Myocyte (in vitro differentiated cells): ENCODE measurements around the gene ATP8A1. TPM values are rescaled to one million over a fixed set of nuclear protein-coding genes. Genes with fewer than 3 reads are reported as not detected.

Source experiments
- DNase-seq: peaks from one replicate; pipeline ENCODE4 v3.0.0-alpha.2; 2012; ENCODE audit warnings: low read depth
- total RNA-seq: library from RNA; depleted of rRNA; stranded (reverse); fragments of >200 nt; gene quantifications from 2 replicates; pipeline ENCODE4 v1.2.3, GENCODE V29; 2014

Gene ATP8A1
- total RNA-seq, 1 donor from 2014 or later: 1.4 TPM

DNA sequence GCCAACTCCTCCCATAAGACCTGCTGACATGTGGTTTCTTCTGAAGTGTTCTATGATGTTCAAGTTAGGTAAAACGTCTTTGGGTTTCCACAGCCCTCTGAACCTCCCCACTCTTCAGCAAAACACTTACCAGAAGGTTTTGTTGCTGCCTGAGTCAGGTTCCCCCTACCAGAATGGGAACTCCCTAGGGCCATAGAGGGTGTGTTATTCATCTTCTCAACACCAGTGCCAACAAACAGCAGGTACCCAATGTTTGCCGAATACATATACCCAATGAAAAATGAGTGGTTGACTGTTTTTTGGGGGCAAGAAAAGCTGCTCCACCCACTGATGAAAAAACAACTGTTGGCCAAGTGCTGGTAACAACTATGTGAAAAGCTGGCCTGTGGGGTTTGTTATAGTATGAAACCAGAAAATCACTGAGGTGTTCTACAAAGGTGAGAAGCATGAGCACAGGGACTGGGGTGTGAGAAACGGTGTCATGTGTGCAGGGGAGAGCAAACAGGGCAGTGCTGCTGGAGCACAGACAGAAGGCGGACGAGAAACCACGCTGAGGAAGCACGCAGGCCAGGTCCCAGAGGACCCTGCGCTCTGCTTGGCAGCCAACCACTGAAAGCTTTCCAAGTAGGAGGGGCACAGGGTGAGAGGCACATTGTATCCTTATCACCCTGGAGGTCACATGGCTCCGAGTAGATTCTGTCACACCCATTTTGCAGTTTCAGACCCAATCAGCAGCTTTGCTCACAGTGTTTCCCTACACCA lies 28.8 kb downstream of the ATP8A1 start:
- no peak for DNase-seq

DNA sequence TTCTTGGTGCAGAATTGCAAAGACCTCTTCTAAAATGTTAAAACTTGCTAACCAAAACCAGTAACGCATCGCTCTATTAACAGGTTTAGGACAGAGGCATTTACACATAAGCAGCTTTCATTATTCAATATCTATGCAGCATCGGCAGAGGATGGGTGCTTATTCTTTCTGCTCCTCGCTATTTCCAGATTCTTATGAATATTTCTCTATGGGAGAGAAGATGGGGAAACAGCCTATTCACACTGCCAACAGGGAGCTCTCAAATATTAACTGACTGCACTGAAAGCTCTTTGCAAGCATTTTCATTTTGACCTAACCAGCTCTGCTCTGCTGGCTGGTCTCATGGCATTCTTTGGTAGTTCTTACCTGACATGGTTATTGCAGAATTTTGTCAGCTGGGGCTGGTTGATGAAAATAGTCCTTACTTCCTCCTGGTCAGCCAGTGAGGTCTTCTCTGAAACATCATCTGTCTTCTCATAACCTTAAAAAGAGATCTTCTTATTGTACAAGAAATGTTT lies 30.2 kb downstream of the ATP8A1 start:
- DNase-seq: no peak

DNA sequence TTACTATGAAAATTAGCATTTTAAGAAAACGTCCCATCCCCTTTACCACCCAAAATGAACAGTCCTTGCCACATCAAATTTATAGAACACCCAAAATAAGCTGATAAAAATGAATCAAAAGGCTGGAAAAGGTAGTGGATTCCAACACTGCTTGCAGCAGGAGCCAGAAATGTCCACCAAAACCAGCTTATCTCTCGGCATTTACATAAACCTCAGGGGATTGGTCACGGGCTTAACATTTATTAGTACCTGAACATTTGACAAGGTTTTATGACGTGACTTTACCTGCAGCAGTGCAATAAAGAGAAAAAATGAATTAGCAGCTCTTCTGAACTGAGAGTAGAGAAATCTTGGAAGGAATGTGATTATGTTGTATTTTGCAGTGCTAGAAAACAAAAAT lies 31.6 kb downstream of the ATP8A1 start:
- DNase-seq: no peak

DNA sequence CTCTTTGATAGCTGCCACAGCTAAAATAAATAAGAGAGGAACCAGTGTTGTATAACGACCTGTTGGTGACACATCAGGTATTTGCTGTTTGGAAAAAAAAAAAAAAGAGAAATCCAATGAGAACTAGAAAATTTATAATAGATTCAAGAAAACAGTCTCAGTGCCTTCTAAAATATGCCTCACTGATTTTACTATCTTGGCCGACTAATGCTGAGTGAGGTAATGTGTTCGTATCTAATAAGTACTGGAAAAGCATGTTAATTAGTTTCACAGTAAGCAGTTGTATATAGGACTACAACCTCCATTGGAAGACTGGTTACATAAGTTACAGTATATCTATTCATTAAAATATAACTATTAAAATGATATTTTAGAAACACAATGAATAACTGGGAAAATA lies 32.4 kb downstream of the ATP8A1 start:
- no peak for DNase-seq

DNA sequence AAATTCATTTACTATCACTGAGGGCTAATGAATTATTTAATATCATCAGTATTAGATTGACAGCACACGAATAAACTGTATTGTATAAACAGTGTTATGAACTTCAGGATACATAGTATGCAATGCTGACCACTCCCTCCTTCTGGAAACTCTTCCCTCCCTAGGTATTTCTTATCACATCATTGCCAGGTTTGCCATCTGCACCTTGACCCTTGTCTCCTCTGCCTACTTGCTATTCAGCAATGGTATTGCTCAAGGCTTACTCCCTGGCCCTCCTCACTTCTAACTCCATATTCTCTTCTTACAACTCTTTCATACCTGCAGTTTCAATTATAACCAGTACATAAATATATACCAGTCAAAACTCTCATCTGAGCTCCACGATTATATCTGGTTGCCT lies 38.9 kb downstream of the ATP8A1 start:
- no peak for DNase-seq

DNA sequence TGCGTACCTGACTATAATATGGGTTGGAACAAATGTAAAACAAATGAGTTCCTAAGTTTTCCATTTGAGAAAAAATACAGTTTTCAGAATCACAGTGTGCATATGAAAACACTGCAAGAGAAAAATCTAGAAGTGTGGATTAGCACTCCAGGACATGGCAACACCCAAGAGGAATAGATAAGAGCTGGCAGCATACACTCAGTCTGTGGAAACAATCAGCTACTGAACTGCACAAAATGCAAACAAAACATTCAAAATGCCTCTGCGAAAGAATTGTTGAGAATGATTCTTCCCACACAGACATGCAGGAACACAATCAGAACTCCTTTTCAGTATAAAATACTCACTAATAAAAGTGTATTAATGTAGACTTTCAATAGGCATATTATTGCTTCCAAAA lies 39.9 kb downstream of the ATP8A1 start:
- no peak for DNase-seq

DNA sequence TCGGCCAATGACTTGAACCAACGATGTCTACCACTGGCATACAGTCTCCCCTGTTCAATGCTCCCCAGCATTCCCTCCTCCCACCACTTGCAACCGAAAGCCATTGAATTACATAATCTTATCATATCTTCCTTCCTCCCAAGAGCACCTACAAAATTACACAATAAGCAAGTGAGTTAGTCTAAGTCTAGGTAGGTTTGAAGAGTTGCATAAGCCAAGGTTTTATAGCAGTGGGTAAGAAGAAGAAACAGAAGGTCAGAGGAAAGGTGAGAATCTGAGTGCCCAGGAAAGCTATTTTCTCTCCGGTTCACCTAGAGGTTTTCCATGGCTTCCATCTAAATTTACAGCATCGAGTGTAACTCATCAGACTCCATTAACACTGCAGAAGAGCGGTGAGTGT lies 40.3 kb downstream of the ATP8A1 start:
- DNase-seq: no peak

DNA sequence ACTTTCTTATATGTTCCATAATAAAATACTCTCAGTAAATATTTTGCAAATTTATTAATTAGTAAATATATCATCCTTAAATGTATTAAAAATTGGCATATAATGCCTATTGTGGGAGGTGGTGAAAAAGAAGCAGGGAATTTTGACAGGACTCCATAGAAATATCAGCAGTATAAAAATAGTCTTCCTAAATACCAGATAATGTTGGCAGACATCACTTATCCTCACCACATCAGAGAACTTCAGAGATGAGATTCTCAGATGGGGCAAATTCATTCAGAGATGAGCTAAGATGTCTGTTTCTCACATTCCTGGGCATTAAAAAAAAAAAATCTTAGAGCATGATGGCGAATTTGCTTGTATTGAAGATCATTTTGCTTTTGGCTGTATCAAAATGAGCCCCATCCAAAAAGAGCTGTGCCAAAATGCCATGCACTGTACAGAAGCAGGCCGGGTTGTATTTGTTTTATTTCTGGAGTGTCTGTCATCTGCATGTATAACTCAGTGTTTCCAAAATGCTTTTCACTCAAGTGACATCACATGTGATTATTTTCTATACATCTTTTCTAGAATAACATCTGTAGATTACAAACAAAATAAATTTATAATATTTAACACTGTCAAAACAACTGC lies 41.7 kb downstream of the ATP8A1 start:
- no peak for DNase-seq

DNA sequence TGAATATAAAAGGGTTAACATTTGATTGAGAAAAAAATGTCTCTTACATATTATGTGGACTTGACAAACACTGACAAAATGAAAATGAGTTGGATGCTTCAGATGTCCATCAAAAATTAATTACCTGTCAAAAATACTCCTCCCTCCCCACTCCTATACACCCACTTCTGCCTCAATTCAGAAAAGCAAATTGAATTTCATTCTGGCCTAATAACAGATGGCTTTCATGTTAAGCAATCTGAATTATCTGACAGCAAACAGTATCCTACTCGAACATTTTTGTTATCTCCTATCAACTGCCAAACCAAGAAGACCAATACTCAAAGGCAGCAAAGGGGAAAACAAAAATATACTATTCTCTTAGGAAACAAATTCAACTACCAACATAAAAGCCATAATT lies 44.0 kb downstream of the ATP8A1 start:
- DNase-seq: no peak

DNA sequence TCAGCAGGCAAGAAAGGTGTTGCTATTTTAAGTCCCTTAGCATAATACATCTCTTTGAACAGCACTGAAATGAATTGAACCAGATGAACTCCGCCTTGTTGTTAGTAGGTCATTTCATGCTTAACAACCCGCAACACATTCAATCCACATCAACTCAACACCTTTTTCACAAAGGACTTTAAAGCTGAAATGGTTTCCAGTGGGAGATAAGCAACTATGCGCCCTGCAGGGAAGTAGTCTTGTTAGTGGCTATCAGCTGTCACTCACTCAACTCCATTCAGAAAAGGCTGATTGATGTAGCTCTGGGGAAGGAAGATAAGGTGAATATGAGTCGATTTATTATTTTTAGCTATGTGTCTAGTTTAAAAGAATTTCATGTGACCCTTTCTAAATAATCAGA lies 46.0 kb downstream of the ATP8A1 start:
- no peak for DNase-seq

DNA sequence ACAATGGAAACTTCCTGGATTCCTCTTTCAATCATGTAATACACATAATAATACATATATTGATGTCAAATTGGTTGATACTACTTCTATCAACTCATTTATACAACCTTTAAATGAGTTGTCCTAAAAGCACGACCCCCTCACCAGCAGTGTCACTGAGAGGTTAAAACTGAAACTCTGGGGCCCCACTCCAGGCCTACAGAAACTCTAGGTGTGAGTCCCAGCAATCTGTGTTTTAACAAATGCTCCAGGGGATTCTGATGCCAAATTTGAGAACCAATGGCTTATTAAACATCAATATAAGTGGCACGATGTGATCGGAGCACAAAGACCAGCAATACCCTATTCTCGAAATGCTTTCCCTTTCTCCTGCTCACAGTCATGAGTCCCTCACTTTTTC lies 47.9 kb downstream of the ATP8A1 start:
- no peak for DNase-seq

DNA sequence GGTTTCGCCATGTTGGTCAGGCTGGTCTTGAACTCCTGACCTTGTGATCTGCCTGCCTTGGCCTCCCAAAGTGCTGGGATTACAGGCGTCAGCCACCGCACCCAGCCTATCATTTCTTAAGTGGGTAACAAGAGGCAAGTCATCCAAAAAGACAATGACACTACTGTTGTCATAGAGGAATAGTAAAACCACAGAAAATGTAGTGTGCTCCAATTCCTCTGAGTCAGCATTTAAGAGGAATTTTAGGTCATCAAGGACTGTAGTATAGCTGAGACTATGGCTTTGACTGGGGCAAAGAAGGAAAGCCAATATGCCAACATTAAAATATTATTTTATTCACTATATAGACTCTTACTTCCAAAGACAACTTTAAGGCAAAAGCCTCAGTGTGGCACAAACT lies 48.4 kb downstream of the ATP8A1 start:
- DNase-seq: no peak

DNA sequence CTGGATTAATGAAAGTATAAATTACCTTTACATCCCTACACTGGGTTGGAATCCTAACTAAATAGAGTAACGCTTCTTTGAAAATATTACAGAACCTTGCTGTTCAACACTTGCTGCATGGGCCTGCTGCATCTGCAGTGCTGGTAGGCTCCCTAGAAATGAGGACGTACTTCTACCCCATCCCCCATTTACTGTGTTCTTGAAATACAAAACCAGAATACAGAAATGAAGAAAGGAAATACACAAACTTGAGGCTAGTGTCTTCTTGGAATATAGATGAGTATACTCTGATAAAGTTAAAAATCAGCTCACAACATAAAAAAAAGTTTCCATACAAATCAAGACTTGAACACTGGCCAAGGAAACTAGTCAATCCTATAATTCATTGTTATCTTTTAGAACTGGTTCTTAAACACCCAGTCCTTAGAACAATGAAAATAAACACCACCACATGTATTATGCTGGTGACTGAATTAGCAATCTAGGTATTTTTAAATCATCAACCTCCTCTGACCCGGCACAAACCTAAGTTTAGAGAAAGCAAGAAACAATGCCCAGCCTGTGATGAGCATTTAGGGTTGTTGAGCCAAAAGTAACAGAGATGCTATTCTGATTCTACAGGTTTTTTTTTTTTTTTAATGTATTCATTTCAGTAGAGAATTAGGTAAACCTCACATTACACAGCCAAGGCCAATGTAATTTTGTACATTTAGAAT lies 49.7 kb downstream of the ATP8A1 start:
- DNase-seq: no peak

DNA sequence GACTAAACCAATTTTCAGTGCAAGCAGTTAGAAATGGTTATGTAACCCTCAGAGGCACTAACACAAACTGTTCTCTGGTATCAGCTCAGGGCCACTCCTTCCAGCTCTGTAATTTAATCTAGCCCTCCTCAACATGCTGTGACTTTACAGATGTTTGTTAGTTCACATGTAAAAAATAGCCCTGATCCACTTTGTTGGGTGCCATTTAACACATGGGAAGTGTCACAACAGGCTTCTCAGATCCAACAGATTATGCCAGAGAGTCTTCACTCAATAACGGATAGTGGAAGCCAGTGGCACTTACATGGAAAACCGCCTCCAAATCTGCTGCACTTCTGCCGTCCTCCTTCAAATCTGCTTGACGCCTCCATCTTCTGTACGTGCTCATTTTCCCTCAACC lies 51.6 kb downstream of the ATP8A1 start:
- no peak for DNase-seq

DNA sequence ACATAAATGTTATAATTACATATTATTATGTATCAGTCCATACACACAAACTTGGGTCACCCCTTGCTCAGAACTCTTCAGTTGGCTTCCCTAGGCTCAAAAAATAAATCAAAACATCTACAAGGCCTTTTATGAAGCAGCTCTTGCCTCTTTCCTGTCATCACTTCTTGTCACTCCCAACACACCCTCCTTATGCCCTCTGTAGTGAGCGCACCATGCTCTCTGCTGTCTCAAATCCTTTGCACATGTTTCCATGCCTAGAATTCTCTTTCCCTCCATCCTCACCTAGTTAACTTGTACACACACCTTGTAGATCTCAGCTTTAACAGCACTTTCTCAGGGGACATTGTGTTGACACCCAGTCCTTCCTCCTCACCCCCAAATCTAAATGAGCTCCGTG lies 53.0 kb downstream of the ATP8A1 start:
- no peak for DNase-seq

DNA sequence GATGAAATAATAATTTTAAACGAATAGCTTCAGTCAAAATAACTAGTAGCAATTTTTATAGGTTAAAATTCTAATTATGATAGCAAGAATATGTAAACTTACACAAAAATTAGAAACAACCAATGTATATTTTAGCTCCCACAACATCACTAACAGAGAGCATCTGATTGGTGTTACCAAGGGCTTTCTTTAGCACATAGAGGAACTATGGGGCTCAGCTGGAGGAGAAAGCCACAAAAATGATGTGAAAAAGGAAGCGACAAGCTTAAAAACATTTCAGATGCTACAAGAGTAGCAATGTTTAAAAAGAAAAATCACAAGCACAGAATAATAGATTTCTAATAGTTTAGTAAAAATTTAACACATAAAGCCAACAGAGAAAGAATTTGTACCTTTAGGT lies 56.3 kb downstream of the ATP8A1 start:
- DNase-seq: no peak

DNA sequence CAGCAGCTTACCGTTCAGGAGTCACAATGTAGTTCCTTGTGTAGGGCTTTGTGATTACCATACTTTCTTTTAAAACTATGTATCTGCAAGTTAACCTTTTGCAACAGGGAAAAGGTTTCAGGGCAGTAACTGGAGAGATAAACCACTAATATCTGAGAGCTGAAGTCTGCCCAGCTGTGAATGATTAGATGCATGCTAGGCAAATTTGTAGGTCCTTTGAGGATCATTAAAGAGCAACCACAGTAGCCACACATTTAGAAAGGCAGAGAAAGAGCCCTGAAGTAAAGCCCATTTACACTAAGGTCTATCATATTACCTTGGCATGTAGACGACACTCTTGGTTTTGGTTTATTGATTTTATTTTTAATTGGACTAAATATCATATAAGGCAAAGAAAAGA lies 60.0 kb downstream of the ATP8A1 start:
- no peak for DNase-seq

DNA sequence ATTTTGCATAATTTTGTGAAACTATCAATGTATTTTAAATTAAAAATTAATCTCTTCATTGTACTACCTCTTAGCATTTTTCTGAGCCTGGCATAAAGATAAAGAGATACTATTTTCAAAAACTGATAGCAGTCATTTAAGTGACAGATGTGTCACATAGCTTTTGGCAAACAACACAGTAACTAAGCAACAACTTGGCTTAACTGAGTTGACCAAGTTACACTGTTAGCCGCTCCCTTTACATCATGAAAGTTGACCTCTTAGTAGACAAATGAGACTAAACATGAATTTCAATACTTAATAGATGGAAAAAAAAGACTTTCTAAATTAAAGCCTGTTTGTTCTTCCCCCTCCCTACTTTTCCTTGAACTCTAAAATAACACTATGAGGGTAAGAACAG lies 62.0 kb downstream of the ATP8A1 start:
- DNase-seq: no peak

DNA sequence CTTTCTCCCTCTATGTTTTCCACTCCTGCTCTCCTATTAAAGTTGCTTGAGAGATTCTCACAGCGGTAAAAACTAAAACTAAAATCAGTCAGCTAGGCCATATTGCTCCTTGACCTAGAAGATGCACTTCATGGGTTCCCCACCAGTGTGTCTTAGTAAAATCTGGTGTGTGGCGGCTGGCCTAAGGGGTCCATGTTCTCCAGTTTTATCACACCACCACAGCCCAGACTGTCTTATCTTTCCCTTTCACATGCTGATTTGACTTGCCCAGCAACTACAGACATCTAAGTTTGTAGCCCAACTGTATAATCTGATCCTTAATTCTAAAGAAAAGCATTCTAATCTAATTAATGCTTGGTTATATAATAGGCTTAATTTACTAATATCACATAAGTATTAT lies 68.0 kb downstream of the ATP8A1 start:
- no peak for DNase-seq

DNA sequence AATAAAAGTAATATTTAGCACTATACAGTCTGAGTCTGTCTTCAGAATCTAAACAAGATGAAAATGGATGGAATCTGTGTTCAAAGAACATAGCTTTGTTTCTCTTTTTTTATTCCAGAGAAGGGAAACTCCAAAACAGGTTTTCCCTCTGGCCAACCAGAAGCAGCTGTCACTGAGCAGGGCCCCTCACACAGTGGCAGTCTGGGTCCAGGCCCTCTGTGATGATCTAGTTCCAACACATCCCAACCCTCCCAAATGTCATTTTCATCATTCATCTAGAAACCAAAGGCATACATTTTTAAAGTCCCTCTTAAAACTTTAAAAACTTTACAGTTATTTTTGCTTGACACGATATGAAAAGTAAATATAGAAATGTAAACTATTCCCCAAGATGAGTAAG lies 70.1 kb downstream of the ATP8A1 start:
- no peak for DNase-seq

DNA sequence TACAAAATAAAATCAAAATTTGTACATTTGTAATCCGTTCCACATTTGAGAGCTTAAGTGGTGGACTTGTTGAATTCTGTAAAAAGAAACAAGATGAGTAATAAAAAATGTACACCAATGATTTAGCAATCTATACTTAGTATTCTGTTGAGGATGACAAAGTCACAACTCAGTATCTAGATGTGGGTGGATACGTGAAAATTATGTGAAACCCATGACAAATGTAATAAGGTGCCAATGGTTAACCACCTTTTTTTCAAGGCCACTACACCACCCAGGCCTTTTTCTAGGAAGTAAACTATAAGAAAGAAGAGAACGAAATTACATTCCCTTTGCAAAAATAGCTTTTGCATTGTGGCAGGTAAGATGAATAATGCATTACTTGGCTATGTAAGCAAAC lies 77.0 kb downstream of the ATP8A1 start:
- no peak for DNase-seq

DNA sequence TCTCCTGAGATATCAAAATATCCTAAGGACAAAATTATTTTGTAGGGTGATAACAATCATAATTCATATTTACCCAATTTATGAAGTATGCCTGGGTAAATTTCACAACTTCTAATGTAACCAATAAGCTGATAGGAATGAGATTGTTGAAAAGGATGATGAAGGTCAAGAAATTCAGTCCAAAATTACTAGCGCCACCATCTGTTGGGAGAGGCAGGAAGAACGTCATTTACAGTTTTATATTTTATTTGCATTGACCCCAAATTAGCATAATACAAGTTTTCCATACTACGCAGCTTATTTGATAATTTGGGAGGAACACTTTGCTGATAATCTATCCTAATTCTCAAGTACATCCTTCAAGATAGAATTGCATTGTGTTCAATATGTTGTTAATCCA lies 78.7 kb downstream of the ATP8A1 start:
- DNase-seq: no peak
